GM23338 (cell line): ENCODE data around the gene C1orf198. TPM values are rescaled to one million over a fixed set of nuclear protein-coding genes. Genes with fewer than 3 reads are reported as not detected.

Source experiments
- ATAC-seq: fragments of 200-7000 bp; cut with Tn5 transposase; 3 replicates; pipeline ENCODE4 v1.9.1; 2020
- DNase-seq: peaks from one replicate; pipeline ENCODE4 v3.0.0-alpha.2; 2015; ENCODE audit warnings: low spot score
- H2AFZ ChIP-seq: fragments of 200-600 bp; sonication (generic); 2 replicates; pipeline ENCODE4 v1.8.0; 2016; ENCODE audit warnings: antibody characterized with exemption, mild to moderate bottlenecking, moderate library complexity
- H3F3A ChIP-seq: fragments of 200-600 bp; sonication (generic); replicated peaks from 2 replicates; pipeline ENCODE4 v1.8.0; 2017; ENCODE audit warnings: antibody characterized with exemption, mixed run types, low read depth
- H3K27ac ChIP-seq: fragments of 200-600 bp; sonication (generic); 2 replicates; pipeline ENCODE4 v1.6.1; 2016; ENCODE audit warnings: low read depth
- H3K27me3 ChIP-seq: fragments of 200-600 bp; sonication (generic); 2 replicates; pipeline ENCODE4 v1.8.0; 2016; ENCODE audit warnings: mild to moderate bottlenecking, mixed run types, moderate library complexity; ENCODE audit not compliant: insufficient read depth
- H3K36me3 ChIP-seq: fragments of 200-600 bp; sonication (generic); 2 replicates; pipeline ENCODE4 v1.8.0; 2016; ENCODE audit warnings: mild to moderate bottlenecking; ENCODE audit not compliant: insufficient read depth
- H3K4me1 ChIP-seq: fragments of 200-600 bp; sonication (generic); 2 replicates; pipeline ENCODE4 v1.8.0; 2016; ENCODE audit warnings: mild to moderate bottlenecking, moderate library complexity; ENCODE audit not compliant: insufficient read depth
- H3K4me2 ChIP-seq: fragments of 200-600 bp; sonication (generic); 2 replicates; pipeline ENCODE4 v1.7.1; 2017; ENCODE audit warnings: mixed run types
- H3K4me3 ChIP-seq: fragments of 200-600 bp; sonication (generic); 2 replicates; pipeline ENCODE4 v1.6.1; 2016; ENCODE audit warnings: mixed run types
- H3K79me2 ChIP-seq: fragments of 200-600 bp; sonication (generic); replicated peaks from 2 replicates; pipeline ENCODE4 v1.8.0; 2017; ENCODE audit warnings: mild to moderate bottlenecking; ENCODE audit not compliant: insufficient read depth
- H3K9me2 ChIP-seq: fragments of 200-600 bp; sonication (generic); 2 replicates; pipeline ENCODE4 v1.8.0; 2017; ENCODE audit not compliant: insufficient read depth
- H4K20me1 ChIP-seq: fragments of 200-600 bp; sonication (generic); replicated peaks from 2 replicates; pipeline ENCODE4 v1.8.0; 2017; ENCODE audit warnings: mild to moderate bottlenecking; ENCODE audit not compliant: insufficient read depth
- H3K27ac Mint-ChIP-seq: 2 replicates; pipeline ENCODE4 v1.8.0; 2020; ENCODE audit warnings: inconsistent platforms, mild to moderate bottlenecking, moderate library complexity, mixed read lengths
- H3K27me3 Mint-ChIP-seq: 3 replicates; pipeline ENCODE4 v1.8.0; 2022; ENCODE audit warnings: low read depth, mild to moderate bottlenecking, moderate library complexity, mixed read lengths, inconsistent platforms; ENCODE audit not compliant: insufficient read depth, poor library complexity
- H3K36me3 Mint-ChIP-seq: 3 replicates; pipeline ENCODE4 v1.8.0; 2021; ENCODE audit warnings: low read depth, mild to moderate bottlenecking, inconsistent platforms, moderate library complexity, mixed read lengths
- H3K4me1 Mint-ChIP-seq: 3 replicates; pipeline ENCODE4 v1.8.0; 2020; ENCODE audit warnings: mild to moderate bottlenecking, inconsistent platforms, mixed read lengths
- H3K4me3 Mint-ChIP-seq: 3 replicates; pipeline ENCODE4 v1.8.0; 2021; ENCODE audit warnings: moderate library complexity, mild to moderate bottlenecking, inconsistent platforms, mixed read lengths
- H3K9me3 Mint-ChIP-seq: 3 replicates; pipeline ENCODE4 v1.8.0; 2020; ENCODE audit warnings: moderate library complexity, mild to moderate bottlenecking, inconsistent platforms, mixed read lengths
- CREB1 ChIP-seq: fragments of 250-450 bp; sonication (Bioruptor Pico); IDR thresholded peaks from 2 replicates; pipeline ENCODE4 v1.5.0; 2020; ENCODE audit warnings: low read depth, mild to moderate bottlenecking, moderate library complexity
- EZH2 ChIP-seq: fragments of 200-600 bp; sonication (generic); IDR thresholded peaks from one replicate; pipeline ENCODE4 v1.8.0; 2017; ENCODE audit warnings: antibody characterized with exemption, mild to moderate bottlenecking, low read depth; ENCODE audit not compliant: unreplicated experiment
- EZH2phosphoT487 ChIP-seq: fragments of 200-600 bp; sonication (generic); IDR thresholded peaks from one replicate; pipeline ENCODE4 v1.8.1; 2018; ENCODE audit warnings: antibody characterized with exemption; ENCODE audit not compliant: unreplicated experiment
- JUNB ChIP-seq: IDR thresholded peaks from one replicate; pipeline ENCODE4 v1.6.1; 2016; ENCODE audit warnings: antibody characterized with exemption; ENCODE audit not compliant: unreplicated experiment
- NANOG ChIP-seq: IDR thresholded peaks from 2 replicates; pipeline ENCODE4 v1.6.1; 2016; ENCODE audit warnings: antibody characterized with exemption, borderline replicate concordance
- POLR2AphosphoS5 ChIP-seq: IDR thresholded peaks from 2 replicates; pipeline ENCODE4 v1.6.1; 2016; ENCODE audit warnings: antibody characterized with exemption, low read depth
- STAT1 ChIP-seq: IDR thresholded peaks from one replicate; pipeline ENCODE4 v1.6.1; 2016; ENCODE audit warnings: antibody characterized with exemption; ENCODE audit not compliant: unreplicated experiment
- ZNF114 ChIP-seq: fragments of 250-450 bp; sonication (Bioruptor Pico); IDR thresholded peaks from 2 replicates; pipeline ENCODE4 v1.5.0; 2020; ENCODE audit warnings: mild to moderate bottlenecking, moderate library complexity
- ZNF331 ChIP-seq: fragments of 250-450 bp; sonication (Bioruptor Pico); IDR thresholded peaks from 2 replicates; pipeline ENCODE4 v1.5.0; 2020; ENCODE audit warnings: low read depth, mild to moderate bottlenecking, moderate library complexity
- polyA plus RNA-seq: library from polyadenylated mRNA; unstranded; fragments of >200 nt; fragmentation: Nextera tagmentation; extraction: Ambion mirVana; gene quantifications from 2 replicates; pipeline ENCODE4 v1.2.1, GENCODE V29; 2016
- total RNA-seq: library from RNA; depleted of rRNA; stranded (reverse); fragments of >200 nt; shearing (Covaris generic); gene quantifications from 2 replicates; pipeline ENCODE4 v1.2.3, GENCODE V29; 2014
- TF ChIP-seq, protein P1 (sequence below), 2 experiments: fragments of 200-600 bp in 1 of 2; sonication (generic) in 1 of 2; conservative IDR thresholded peaks; 2 replicates each; pipeline versions ENCODE4 v1.5.1 to v1.6.1; 2016 to 2017; ENCODE audit warnings: antibody characterized with exemption in 2 of 2, low read depth in 2 of 2, mild to moderate bottlenecking in 2 of 2, moderate library complexity in 1 of 2
- TF ChIP-seq, protein P2 (sequence below): fragments of 250-450 bp; sonication (Bioruptor Pico); IDR thresholded peaks from 2 replicates; pipeline ENCODE4 v1.5.0; 2020; ENCODE audit warnings: mild to moderate bottlenecking, moderate library complexity
- TF ChIP-seq, protein P3 (sequence below): IDR thresholded peaks from 2 replicates; pipeline ENCODE4 v1.6.1; 2016; ENCODE audit warnings: antibody characterized with exemption

The C1orf198 gene
- total and polyA plus RNA-seq, 2 experiments from 2014 or later = 14.9 to 46.6 TPM

DNA sequence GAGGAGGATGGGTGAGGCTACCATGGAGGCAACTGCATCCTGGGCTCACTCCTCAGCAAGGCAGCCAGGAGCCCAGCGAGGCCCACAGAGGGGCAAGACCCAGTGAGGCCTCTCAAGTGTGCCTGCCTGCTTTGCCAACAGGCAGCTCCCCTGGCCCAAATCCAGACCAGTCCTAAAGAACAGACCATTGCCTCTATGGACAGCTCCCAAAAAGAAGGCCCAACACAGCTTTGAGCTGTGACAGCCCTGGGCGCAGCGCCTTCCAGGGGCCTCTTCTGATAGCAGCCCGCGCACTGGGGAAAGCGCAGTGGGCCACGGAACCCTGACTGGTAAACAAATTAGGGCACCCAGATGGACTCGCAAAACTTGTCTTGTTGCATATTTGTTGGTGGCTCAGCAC is 25.5 kb downstream of the C1orf198 start:
- no peaks in the 10 kb centered on the region for H3K79me2 ChIP-seq
- H4K20me1 ChIP-seq = peaks cover 6% of the 10 kb centered on the region; the same call in 1 of the 2 replicates
- Mint-ChIP-seq H3K27ac (no peak overlapping the region), H3K4me1 (no peaks in the 10 kb centered on the region), H3K9me3 (no peaks in the 10 kb centered on the region), H3K27me3 (peaks cover 1% of the 10 kb centered on the region), H3K36me3 (peaks cover 32% of the 10 kb centered on the region), H3K4me3 (no peak overlapping the region)
- H3K4me2 ChIP-seq = no peak overlapping the region
- H3K4me3 ChIP-seq = no peak overlapping the region
- H3K36me3 ChIP-seq = no peaks in the 10 kb centered on the region
- H2AFZ ChIP-seq = no peak overlapping the region
- no peaks in the 10 kb centered on the region for H3K9me2 ChIP-seq
- TF ChIP-seq, protein P1, sequence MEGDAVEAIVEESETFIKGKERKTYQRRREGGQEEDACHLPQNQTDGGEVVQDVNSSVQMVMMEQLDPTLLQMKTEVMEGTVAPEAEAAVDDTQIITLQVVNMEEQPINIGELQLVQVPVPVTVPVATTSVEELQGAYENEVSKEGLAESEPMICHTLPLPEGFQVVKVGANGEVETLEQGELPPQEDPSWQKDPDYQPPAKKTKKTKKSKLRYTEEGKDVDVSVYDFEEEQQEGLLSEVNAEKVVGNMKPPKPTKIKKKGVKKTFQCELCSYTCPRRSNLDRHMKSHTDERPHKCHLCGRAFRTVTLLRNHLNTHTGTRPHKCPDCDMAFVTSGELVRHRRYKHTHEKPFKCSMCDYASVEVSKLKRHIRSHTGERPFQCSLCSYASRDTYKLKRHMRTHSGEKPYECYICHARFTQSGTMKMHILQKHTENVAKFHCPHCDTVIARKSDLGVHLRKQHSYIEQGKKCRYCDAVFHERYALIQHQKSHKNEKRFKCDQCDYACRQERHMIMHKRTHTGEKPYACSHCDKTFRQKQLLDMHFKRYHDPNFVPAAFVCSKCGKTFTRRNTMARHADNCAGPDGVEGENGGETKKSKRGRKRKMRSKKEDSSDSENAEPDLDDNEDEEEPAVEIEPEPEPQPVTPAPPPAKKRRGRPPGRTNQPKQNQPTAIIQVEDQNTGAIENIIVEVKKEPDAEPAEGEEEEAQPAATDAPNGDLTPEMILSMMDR (conservative IDR thresholded peaks at IDR 0.05; ENCODE audit: low read depth in 2 of 2) = no peak
- TF ChIP-seq JUNB = no peak
- no peak for TF ChIP-seq EZH2phosphoT487
- no peak for TF ChIP-seq NANOG
- TF ChIP-seq CREB1 (CRISPR knock-in tag) = no peak
- no peak for TF ChIP-seq STAT1
- no peaks in the 10 kb centered on the region for H3F3A ChIP-seq
- ATAC-seq (no peak), DNase-seq (no peak)
- H3K4me1 ChIP-seq = no peaks in the 10 kb centered on the region
- H3K27ac ChIP-seq = no peak overlapping the region
- no peaks in the 10 kb centered on the region for H3K27me3 ChIP-seq

DNA sequence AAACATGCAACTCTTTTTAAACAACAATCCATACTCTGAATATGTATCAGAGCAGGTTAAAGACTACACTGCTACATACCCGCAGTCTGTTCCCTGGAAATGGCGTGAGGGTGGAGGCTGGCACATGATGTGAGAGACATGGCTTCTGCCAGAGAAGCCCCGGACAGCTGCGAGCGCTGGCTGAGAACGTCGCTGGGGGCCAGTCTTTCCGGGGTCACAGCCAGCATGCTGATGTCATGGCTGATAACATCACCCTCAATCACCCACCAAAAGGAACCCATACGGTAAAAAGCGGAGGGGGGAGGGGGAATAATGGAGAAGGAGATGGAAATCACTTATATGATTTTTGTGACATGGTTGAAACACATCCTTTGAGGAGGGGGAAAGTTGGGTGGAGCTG is 29.1 kb downstream of the C1orf198 start:
- no peaks in the 10 kb centered on the region for H3K4me1 Mint-ChIP-seq
- TF ChIP-seq ZNF114 (CRISPR knock-in tag) (no peak), ZNF331 (CRISPR knock-in tag) (no peak), STAT1 (no peak), CREB1 (CRISPR knock-in tag) (no peak), NANOG (no peak), EZH2 (no peak), JUNB (no peak), POLR2AphosphoS5 (no peak), EZH2phosphoT487 (no peak)
- TF ChIP-seq, protein P2, sequence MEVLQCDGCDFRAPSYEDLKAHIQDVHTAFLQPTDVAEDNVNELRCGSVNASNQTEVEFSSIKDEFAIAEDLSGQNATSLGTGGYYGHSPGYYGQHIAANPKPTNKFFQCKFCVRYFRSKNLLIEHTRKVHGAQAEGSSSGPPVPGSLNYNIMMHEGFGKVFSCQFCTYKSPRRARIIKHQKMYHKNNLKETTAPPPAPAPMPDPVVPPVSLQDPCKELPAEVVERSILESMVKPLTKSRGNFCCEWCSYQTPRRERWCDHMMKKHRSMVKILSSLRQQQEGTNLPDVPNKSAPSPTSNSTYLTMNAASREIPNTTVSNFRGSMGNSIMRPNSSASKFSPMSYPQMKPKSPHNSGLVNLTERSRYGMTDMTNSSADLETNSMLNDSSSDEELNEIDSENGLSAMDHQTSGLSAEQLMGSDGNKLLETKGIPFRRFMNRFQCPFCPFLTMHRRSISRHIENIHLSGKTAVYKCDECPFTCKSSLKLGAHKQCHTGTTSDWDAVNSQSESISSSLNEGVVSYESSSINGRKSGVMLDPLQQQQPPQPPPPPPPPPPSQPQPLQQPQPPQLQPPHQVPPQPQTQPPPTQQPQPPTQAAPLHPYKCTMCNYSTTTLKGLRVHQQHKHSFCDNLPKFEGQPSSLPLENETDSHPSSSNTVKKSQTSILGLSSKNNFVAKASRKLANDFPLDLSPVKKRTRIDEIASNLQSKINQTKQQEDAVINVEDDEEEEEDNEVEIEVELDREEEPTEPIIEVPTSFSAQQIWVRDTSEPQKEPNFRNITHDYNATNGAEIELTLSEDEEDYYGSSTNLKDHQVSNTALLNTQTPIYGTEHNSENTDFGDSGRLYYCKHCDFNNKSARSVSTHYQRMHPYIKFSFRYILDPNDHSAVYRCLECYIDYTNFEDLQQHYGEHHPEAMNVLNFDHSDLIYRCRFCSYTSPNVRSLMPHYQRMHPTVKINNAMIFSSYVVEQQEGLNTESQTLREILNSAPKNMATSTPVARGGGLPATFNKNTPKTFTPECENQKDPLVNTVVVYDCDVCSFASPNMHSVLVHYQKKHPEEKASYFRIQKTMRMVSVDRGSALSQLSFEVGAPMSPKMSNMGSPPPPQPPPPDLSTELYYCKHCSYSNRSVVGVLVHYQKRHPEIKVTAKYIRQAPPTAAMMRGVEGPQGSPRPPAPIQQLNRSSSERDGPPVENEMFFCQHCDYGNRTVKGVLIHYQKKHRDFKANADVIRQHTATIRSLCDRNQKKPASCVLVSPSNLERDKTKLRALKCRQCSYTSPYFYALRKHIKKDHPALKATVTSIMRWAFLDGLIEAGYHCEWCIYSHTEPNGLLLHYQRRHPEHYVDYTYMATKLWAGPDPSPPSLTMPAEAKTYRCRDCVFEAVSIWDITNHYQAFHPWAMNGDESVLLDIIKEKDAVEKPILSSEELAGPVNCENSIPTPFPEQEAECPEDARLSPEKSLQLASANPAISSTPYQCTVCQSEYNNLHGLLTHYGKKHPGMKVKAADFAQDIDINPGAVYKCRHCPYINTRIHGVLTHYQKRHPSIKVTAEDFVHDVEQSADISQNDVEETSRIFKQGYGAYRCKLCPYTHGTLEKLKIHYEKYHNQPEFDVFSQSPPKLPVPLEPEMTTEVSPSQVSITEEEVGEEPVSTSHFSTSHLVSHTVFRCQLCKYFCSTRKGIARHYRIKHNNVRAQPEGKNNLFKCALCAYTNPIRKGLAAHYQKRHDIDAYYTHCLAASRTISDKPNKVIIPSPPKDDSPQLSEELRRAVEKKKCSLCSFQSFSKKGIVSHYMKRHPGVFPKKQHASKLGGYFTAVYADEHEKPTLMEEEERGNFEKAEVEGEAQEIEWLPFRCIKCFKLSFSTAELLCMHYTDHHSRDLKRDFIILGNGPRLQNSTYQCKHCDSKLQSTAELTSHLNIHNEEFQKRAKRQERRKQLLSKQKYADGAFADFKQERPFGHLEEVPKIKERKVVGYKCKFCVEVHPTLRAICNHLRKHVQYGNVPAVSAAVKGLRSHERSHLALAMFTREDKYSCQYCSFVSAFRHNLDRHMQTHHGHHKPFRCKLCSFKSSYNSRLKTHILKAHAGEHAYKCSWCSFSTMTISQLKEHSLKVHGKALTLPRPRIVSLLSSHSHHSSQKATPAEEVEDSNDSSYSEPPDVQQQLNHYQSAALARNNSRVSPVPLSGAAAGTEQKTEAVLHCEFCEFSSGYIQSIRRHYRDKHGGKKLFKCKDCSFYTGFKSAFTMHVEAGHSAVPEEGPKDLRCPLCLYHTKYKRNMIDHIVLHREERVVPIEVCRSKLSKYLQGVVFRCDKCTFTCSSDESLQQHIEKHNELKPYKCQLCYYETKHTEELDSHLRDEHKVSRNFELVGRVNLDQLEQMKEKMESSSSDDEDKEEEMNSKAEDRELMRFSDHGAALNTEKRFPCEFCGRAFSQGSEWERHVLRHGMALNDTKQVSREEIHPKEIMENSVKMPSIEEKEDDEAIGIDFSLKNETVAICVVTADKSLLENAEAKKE (CRISPR knock-in tag) = no peak
- TF ChIP-seq, protein P3, sequence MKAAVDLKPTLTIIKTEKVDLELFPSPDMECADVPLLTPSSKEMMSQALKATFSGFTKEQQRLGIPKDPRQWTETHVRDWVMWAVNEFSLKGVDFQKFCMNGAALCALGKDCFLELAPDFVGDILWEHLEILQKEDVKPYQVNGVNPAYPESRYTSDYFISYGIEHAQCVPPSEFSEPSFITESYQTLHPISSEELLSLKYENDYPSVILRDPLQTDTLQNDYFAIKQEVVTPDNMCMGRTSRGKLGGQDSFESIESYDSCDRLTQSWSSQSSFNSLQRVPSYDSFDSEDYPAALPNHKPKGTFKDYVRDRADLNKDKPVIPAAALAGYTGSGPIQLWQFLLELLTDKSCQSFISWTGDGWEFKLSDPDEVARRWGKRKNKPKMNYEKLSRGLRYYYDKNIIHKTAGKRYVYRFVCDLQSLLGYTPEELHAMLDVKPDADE = no peak

More for the DNA sequence above, 29.1 kb downstream of the C1orf198 start:
- H3K27me3 Mint-ChIP-seq = peaks cover 2% of the 10 kb centered on the region
- ATAC-seq = no peak
- Histone ChIP-seq H3K4me1 (peaks cover 8% of the 10 kb centered on the region; the same call in 1 of the 2 replicates), H3K36me3 (no peaks in the 10 kb centered on the region), H2AFZ (no peak overlapping the region), H3K27ac (no peak overlapping the region), H3K27me3 (no peaks in the 10 kb centered on the region), H3K9me2 (no peaks in the 10 kb centered on the region), H3F3A (no peaks in the 10 kb centered on the region), H3K79me2 (no peaks in the 10 kb centered on the region), H3K4me3 (no peak overlapping the region), H4K20me1 (peaks cover 8% of the 10 kb centered on the region), H3K4me2 (no peak overlapping the region)
- DNase-seq = no peak
- H3K4me3 Mint-ChIP-seq = no peak overlapping the region
- no peaks in the 10 kb centered on the region for H3K9me3 Mint-ChIP-seq
- H3K36me3 Mint-ChIP-seq = peaks cover 25% of the 10 kb centered on the region
- H3K27ac Mint-ChIP-seq = no peak overlapping the region
